CD4-positive, alpha-beta T cell treated with Interleukin-1 beta for 1 hour (primary cell): Measurements from ENCODE around the gene GATA5.

Experiments
- DNase-seq, 2 donors: peaks; one replicate each; pipeline ENCODE4 v3.0.0-alpha.2; 2020 to 2022

The GATA5 gene

DNA sequence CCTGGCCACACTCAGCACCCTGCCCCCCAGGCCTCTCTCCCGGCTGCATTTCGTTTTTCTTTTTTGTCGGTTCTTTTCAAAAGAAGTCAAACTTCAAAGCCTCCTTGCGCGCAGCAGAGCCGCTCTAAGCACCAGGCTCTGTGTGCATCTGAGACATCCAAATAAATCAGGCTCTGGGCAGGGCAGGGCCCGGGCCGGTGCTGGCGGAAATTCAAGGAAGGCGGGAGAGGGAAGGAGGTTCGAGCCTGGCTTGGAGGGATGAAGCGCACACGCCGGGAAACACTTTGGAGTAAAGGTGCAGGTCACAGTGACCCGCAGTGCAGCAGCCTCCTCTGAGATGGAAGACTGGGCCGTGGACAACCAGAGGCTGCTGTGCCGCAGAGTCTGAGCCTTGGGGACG, 5.8 kb downstream of the GATA5 start:
- no peak for DNase-seq

DNA sequence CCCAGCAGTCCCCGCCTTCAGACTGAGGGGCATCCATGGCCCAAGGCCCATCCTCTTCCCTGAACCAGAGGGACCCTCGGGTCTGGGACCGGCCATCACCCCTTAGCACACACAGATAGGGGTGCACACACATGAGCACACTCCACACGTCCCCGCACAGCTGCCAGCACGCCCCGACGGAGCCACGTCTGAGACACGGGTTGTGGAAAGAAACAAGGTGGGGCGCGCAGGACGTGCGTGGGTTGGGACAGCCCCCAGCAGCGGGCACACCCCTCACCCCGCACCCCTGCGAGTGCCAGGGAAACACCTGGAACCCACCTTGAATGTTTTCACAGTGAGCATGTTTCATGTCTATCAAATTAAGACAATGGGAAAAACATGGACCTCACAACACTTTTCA, 6.4 kb downstream of the GATA5 start:
- DNase-seq: no peak

DNA sequence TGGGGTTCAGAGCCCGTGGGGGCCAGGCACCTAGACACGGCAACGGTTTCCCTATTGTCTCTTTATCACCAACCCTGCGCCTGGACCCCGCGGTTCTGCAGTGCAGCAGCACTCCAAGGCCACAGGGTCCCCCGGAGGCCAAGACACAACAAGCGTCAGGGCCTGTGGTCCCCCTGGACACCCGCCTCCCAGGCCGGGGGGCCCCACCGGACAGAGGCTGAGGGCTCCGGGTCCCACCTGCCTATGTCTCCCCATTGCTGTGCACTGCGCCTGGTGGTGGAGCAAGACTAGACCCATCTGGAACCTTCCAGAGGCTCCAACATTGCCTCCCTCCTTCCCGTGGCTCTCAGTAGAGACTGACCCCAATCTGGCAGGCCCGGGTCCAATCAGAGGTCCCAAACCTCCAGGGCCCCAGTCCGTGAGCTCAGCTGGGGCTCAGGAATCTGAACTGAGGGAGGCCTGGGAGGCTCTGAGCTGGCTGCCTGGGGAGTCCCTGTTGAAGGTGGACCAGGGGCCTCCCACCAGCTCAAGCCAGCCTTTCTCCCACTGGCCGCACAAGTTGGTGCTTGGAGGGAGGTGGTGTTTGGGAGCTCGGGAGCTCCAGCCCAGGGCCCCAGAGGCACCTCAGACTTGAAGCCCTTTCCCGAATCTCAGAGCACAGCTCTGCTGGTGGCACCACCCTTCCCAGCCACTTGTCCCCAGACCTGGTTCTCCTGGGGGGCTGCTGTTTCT, 8.8 kb downstream of the GATA5 start:
- no peak for DNase-seq

DNA sequence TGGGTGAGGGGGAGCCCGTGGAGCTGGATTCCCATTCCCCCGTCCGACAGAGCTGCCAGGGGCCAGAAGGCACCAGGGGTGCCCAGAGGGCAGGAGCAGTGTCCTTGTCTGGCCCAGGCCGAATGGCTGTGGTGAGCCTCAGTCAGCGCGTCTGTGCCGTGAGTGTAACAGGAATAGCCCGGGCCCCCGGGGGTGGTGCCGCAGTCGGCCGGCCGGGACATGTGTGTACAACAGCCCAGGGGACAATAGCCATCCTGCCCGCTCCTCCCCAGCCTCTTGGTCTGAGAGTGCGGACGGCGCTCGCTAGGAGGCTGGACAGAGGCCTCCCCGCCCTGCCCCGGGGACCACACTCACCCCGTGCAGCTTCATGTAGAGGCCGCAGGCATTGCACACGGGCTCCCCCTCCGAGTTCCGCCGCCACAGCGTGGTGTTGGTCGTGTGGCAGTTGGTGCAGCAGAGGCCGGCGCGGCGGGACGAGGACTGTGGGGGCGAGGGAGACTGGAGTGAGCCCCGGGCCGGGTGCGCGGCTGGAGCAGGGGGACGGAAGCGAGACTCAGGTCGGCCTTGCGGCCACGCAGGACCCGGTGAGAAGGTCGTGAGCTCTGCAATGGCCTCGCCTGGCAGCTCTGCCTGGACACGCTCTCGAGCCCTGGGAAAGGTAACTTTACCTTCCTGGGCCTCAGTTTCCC, 9.6 kb downstream of the GATA5 start:
- DNase-seq: no peak

DNA sequence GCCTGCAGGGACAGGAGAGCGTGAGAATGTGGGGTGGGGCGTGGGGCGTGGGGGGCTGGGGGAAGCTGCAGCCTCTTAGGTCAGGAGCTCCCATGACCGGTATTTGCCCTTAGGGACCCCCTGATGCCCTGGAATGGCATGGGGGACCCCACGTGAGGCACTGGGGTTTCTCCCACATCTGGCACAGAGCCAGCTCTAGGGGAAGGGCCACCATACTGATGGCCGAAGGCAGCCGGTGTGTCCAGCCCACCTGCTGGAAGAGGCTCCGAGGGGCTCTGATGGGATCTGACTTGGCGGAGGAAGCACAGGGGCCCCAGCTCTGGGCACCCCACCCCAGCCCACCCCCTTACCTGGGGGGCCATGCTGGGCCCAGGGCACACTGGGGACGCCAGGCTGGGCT, 10.8 kb downstream of the GATA5 start:
- DNase-seq: no peak

DNA sequence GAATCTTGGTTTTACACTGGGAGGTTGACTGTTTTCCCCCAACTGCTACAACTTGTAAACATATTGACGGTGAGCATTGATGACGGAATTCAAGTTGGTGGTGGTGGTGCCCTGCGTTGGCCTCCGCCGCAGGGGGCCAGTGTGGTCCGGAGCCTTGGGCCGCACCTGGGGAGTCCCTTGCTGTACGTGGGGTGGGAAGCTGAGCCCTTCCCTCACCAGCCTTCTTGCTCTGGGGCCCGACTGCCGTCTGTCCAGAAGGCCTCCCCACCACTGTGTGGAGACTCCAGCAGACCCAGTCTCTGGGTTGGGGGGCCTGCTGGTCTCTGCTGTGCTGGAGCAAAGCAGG, 11.4 kb downstream of the GATA5 start:
- no peak for DNase-seq

DNA sequence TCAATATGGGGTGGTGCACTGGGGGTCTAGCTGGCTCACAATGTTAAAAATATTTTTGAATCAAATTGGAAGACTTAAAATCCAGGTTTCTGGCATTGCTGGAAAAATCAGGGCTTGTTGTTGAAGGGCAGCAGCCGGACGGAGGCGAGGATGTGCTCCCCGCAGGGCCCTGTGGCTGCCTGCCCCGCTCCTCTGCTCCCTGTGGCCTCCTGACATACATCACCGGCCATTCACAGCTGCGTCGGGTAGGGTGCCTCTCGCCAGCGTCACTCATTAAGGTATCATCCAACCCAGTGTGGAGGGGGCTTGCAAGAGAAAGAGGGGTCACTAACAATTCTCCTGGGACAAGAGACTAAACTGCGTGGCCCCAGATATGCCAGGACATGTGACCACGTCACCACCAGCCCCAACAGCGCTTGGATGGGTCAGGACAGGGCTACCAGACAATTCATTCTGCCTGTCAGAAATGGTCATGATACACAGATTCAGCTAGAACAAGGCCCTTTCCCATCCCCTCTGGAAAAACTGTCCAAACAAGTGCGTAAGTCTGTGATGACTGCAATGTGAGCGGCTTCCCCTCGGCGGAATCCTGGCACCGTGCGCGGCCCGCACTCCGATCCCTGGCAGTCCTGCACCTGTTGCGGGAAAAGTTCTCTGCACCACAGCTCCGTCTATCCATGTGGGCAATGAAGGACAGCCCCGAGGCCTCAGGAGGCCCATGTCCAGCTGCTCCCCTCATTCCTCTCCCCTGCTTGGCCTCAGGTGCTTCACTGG, 12.0 kb downstream of the GATA5 start:
- no peak for DNase-seq

DNA sequence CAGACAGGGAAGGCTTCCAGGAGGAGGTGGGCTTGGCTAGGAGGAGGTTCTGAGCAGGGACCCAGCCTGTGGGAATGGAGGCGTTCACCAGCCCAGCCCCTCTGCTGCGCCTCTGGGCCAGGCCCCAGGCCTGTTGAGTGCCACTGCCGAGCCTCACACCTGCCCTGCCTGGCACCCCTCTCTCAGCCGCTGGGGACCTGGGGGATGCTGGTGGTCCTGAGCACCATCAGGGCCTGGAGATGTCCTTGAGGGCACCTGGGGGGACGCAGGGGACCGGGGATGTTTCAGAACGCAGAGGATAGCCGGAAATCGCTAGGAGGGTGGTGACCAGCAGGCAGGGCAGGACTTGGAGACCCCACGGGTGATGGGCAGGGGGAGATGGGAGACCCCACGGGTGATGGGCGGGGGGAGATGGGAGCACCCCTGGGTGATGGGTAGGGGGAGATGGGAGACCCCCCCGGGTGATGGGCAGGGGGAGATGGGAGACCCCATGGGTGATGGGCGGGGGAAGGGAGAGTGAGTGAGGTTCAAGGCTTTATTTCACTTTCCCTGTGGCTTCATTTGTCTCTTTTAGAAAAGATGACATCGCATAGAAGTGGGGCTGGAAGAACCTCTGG, 12.7 kb downstream of the GATA5 start:
- no peak for DNase-seq

DNA sequence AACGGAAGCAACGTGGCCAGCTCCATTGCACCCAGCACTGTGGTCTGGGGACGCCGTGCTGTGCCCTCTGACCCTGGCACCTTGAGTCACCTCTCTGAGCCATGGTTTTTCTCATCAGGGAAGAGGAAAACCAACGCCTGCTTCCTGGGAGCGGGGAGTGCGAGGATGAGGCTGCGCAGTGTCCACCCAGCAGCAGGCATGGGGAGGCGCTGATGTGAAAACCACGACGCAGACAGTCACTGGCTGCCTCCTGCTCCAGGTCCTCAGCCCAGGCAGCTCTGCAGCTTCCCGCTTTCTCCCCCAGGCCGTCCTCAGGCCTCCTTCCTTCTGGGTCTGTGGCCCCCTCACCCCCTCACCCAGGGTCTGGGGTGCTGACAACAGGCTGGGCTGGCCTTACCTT, 14.0 kb downstream of the GATA5 start:
- DNase-seq: no peak

DNA sequence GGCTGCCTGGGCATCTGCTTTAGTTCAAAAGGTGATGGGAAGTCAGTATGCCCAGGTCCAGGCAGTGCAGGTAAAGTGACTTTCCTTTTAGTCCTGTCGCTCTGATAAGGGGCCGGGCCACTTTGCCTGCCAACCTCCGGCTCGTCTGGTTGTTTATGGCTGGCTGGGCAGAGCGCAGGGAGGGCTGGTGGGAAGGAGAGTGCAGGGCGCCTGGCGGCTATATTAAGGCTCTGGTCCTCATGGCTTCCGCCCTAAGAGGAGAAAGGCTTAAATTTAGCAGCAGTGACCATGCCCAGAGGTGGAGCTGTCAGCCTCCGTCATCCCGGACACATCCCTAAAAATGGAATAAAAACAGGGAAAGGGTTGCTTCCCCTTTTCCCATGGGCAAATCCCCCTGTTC, 14.6 kb downstream of the GATA5 start:
- DNase-seq: no peak

DNA sequence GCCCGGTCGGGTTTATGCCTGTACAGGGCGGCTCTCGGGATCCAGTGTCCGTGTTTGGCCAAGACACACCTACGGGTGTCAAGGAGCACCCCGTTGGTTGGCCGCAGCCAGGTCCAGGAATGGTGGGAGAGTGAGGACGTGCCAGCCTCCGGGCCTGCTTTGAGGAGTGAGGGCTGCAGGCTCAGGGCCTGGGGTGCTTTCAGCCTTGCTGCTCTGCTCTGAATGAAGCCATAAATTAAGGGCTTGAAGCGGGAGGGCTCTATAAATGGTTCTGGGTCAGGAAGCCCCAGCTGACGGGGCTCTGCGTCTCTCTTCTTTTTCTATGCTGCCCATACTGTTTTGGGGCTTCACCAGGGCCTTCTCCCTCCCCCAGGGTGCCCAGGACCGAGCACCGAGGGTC, 15.1 kb downstream of the GATA5 start:
- no peak for DNase-seq

DNA sequence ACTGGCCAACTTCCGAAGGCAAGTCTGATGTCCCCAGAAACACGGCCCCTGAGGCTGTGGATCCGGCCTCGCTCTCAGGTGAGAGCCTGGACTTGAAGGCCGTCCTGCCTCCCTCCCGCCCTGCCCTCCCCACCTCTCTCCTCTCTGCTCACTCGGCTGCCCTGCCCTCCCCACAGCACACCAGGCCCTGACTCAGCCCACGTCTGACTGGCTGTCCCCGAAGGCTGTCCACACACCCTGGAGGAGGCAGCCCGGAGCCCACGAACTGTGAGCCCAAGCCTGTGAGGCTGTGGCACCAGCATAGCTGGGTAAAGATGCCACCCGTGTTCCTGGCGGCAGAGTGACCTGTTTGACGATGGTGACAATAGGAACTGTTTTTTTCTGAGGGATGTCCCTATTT, 16.3 kb downstream of the GATA5 start:
- DNase-seq: no peak

DNA sequence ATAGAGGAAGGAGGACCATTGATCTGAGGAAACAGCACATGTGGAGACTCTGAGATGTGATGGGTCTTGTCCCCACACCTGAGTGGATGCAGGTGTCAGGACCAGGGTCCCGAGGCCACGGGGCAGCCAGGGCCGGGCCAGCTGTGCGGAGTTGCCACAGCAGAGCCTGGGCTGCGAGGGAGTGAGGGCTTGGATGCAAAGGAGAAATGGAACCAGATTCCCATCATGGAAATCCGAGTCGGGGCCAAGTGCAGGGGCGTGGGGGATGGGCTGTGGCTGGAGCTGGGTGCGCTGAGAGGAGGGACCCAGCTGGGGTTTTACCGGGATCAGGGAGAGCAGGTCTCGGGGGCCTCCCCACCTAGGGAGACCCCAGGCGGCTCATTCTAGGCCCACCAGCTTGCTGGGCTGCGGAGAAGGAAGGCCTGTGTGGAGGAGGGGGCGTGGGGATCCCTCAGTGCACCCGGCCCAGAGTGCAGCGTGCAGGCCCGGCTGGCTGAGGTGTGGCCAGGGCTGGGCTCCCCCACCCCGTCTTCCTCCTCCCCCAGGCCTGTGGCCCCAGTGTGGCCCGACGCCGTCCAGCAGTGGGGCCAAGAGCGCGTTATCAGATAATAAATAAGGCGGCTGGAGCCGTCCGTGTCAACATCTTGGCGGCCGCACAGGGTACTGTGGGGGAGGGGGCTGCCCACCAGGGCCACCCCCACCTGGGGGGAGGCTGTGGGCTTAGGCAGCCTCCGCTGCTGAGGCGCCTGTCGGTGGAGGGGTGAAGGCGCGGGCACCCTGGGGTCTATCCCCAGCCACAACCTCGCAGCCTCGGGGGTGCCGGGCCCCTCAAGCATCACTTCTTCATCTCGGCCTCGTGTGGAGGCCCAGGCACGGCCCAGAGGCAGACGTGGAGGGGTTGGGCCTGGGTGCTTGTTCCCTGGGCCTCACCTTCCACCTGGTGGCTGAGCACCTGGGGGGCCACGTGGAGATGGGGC, 17.2 kb downstream of the GATA5 start:
- no peak for DNase-seq

DNA sequence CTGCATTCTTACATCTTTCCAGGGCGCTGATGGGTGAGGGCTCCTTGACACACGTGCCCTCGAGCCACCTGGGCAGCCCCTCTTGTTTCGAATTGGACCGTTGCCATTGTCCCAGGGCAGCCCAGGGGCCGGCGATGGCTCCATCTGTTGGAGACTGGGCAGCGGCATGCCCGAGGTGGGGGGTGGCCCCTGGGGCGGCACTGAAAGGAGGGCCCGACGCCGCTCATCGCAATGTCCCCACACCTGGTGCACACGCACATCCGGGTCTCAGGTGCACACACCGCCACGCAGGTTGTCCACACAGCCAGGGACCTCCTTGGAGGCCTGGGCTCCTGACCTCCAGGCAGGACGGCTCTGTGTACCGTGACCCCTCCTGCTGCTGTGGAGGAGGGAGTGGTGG, 18.0 kb downstream of the GATA5 start:
- no peak for DNase-seq

DNA sequence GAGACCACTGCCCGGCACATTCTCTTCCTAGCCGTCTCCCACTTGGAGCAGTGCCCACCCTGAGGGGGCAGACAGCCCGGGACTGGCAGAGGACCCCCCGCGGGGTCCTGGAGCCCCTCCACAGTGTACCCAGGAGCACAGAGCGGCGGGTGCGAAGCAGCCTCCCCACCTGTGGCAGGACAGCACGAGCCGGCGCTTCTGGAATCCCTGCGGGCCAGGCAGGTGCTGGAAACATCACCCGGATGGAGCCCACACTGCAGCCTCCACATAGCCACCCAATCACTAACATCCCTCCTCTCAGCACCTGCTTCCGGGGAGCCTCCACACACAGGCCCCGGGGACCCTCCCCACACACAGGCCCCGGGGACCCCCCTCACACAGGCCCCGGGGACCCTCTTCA, 18.7 kb downstream of the GATA5 start:
- DNase-seq: no peak

DNA sequence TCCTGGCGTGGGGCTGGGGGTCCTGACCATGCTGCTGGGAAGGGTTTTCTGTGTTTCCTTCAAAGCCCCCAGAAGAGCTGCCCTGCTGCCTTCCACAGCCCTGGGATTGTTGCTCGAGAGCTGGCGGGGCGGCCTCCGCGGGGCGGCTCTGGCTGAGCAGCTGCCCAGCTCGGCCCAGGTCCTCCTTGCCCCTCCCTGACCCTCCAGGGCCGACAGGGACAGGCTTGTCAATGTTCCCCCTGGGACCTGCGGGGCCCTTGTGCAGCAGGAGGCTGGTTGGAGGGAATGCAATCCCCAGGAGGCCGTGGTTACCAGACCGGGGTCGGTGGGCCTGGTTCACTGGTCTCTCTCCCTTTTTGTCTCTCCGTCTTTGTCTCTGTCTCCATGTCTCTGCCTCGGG, 19.9 kb downstream of the GATA5 start:
- DNase-seq: no peak

DNA sequence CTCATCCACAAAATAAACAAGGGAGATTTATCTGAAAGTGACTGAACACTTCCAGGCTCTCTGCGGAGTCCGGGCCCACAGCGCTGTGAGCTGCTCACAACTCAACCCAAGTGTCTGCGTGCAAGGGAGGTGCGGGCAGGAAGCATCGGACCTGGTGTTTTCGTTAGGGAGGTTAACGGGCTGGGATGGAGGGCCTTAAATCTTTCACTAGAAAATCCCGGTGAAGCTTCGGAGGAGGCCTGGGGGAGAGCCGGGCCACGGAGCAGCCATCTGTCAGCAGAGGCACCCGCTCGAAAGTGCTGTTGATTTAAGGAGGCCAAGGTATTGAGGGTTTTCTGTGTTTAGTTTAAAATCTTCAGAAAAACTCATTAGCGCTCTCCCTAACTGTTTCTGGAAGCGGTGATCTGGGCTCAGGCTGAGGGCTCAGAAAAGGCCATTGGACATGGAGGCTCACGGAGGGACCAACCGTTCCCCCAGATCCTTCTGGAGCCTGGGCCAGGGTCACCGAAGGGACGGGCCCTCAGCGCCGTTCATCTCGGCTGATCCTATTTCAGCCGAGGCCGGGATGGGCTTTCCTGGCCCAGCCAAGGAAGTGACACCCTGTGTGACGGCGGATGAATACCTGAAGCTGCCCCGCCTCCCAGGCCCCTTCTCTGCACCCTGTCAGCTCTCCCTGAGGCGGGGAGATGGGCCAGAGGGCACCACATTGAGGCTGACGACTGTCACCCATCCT, 20.7 kb downstream of the GATA5 start:
- DNase-seq: no peak

DNA sequence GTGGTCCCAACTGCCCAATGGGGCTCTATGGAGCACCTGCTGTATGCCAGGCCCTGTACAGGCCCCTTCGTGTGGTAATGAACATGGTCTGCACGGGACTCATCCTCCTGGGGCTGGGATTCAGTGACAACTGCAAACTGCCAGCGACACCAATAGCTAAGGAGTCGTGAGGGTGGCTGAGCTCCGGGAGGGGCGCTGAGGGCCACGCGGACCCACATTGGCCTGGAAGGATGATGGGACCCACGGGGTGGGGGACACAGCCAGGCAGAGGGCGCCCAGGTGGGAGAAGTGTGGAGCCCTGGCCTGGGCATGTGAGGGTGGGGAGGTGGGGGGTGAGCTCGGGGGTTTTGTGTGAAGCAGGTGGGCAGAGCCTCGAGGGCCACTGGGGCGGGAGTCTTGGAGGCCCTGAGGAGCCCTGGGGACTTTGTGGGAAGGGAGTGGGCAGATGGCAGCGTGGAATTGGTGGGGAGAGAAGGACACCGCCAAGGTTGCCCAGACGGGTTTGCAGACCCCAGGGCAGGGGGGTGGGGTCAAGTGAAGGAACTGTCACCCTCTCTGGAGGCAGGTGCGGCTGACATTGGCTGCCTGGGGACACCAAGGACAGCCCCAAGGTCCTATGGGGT, 22.5 kb downstream of the GATA5 start:
- no peak for DNase-seq

DNA sequence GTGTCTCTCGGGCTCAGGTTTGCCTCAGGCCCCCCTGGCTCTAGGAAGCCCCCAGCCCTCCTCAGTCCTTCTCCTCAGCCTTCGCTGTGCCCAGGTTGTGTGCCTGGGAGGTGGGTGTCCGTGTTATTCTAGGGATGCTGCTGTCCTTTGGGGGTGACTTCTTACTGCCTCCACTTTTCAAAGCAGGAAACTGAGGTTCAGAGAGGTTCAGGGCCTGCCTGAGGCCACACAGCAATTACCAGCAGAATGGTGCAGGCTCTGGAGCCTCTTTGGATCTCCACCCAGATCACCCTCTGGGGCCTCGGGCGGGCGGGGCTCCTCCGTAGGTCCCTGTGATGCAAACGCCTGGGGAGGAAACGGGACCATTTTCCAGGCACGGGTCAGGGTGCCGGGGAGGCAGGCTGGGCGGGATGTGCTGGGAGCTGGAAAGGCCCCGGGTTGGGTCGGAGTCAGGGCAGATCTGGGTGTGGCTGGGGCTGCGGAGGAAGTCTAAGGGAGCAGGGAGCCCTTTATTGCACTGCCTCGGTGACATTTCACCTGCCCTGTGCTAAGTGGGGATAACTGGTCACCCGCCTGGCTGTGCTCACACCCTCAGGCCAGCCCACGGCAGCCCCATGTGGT, 23.2 kb downstream of the GATA5 start:
- DNase-seq: no peak

DNA sequence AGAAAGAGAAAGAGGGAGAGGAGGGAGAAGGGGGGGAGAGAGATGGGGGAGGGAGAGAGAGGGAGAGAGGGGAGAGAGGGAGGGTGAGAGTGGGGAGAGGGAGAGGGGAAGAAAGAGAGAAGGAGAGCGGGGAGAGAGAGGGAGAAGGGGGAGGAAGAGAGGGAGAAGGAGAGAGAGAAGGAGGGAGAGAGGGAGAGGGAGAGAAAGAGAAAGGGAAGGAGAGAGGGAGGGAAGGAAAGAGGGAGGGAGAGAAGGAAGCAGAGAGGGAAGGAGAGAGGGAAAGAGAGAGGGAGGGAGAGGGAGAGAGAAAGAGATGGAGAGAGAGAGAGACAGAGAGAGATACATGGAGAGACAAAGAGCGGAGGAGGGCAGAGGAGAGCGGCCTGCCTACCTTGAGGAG, 23.8 kb downstream of the GATA5 start:
- DNase-seq: no peak
